Activated CD8-positive, alpha-beta memory T cell treated with anti-CD3 and anti-CD28 coated beads for 36 hours (primary cell): ENCODE measurements around the gene P2RY6. TPM values are rescaled to one million over a fixed set of nuclear protein-coding genes. Genes with fewer than 3 reads are reported as not detected.
"Not testable (repeated sequence)": the region's sequence is repeated elsewhere in the genome, so short reads cannot be mapped to it uniquely, and the experiment has no call there.

ENCODE experiments used
- CTCF ChIA-PET: fragments of 350-600 bp; sonication (Branson Sonifier 250); formaldehyde crosslinking; loops from one replicate; lab custom pipeline; 2021; ENCODE audit warnings: antibody characterized with exemption; lab: Charles Lee
- POLR2A ChIA-PET: fragments of 350-600 bp; sonication (Branson Sonifier 250); formaldehyde crosslinking; loops from one replicate; lab custom pipeline; 2021; ENCODE audit warnings: antibody characterized with exemption; lab: Charles Lee
- total RNA-seq, 2 experiments: library from RNA; stranded (reverse); gene quantifications; one replicate each; pipeline ENCODE4 v1.2.3, GENCODE V29; 2021

Gene P2RY6
- total RNA-seq, result not detected

GRCh38 chr11:73271936-73272679 lies at the start of gene P2RY6:
TSS of gene P2RY6 (plus strand) at chr11:73272338. CDS start at chr11:73296519, 24,181 bp downstream.
- ChIA-PET CTCF (interaction anchor here (0.6 to 0.7 kb wide), 2 partner anchors 28 to 108 kb away, joined by 3 read pairs; no protein-coding TSS in a partner anchor), POLR2A (no interaction called here)

GRCh38 chr11:73223998-73224730 lies 48.0 kb upstream of the P2RY6 start:
- ChIA-PET POLR2A (no interaction called here), CTCF (no interaction called here)

- ChIA-PET CTCF (no interaction called here), POLR2A (no interaction called here)
Observed at GRCh38 chr11:73225001-73225686, 47.0 kb upstream of the P2RY6 start.

- CTCF ChIA-PET, result no interaction called here
- POLR2A ChIA-PET, result no interaction called here
Observed at GRCh38 chr11:73225851-73226250, 46.3 kb upstream of the P2RY6 start.

- POLR2A ChIA-PET, result no interaction called here
- CTCF ChIA-PET, result no interaction called here
Observed at GRCh38 chr11:73226297-73227006, 45.7 kb upstream of the P2RY6 start.

- ChIA-PET POLR2A (no interaction called here), CTCF (no interaction called here)
Observed at GRCh38 chr11:73227571-73228211, 44.4 kb upstream of the P2RY6 start.

GRCh38 chr11:73228268-73229134 lies 43.6 kb upstream of the P2RY6 start:
- POLR2A ChIA-PET, result no interaction called here
- CTCF ChIA-PET, result no interaction called here

- POLR2A ChIA-PET, result no interaction called here
- CTCF ChIA-PET, result no interaction called here
Observed at GRCh38 chr11:73229321-73229895, 42.7 kb upstream of the P2RY6 start.

GRCh38 chr11:73229896-73230875 lies 42.0 kb upstream of the P2RY6 start:
- CTCF ChIA-PET, result no interaction called here
- POLR2A ChIA-PET, result no interaction called here

GRCh38 chr11:73230931-73231330 lies 41.2 kb upstream of the P2RY6 start:
- CTCF ChIA-PET, result no interaction called here
- POLR2A ChIA-PET, result no interaction called here

GRCh38 chr11:73232487-73232886 lies 39.7 kb upstream of the P2RY6 start:
- POLR2A ChIA-PET, CTCF ChIA-PET: not testable (repeated sequence)

- ChIA-PET POLR2A (no interaction called here), CTCF (no interaction called here)
Observed at GRCh38 chr11:73233211-73233610, 38.9 kb upstream of the P2RY6 start.

- ChIA-PET POLR2A (no interaction called here), CTCF (no interaction called here)
Observed at GRCh38 chr11:73233692-73234470, 38.3 kb upstream of the P2RY6 start.

GRCh38 chr11:73234471-73235181 lies 37.5 kb upstream of the P2RY6 start:
- CTCF ChIA-PET, result no interaction called here

GRCh38 chr11:73235236-73235786 lies 36.8 kb upstream of the P2RY6 start:
- CTCF ChIA-PET, result interaction anchor here (0.6 kb wide), 1 partner anchor 139 kb away, joined by 3 read pairs; no protein-coding TSS in a partner anchor
- POLR2A ChIA-PET, result no interaction called here

More at GRCh38 chr11:73234471-73235181, 37.5 kb upstream of the P2RY6 start:
- POLR2A ChIA-PET, result no interaction called here
